T-helper 9 cell (primary cell): ENCODE data around the gene PTBP3.

Experiments used
- DNase-seq: peaks from one replicate; pipeline ENCODE4 v3.0.0-alpha.2; 2020

Gene PTBP3

GRCh38 chr9:112360047-112360804, 26.8 kb upstream of the PTBP3 start:
- no peak for DNase-seq

GRCh38 chr9:112355427-112355897, 22.0 kb upstream of the PTBP3 start:
- no peak for DNase-seq

- no peak for DNase-seq
Measured at GRCh38 chr9:112354081-112354743, 20.8 kb upstream of the PTBP3 start.

- DNase-seq = no peak
Measured at GRCh38 chr9:112352209-112352608, 18.8 kb upstream of the PTBP3 start.

- DNase-seq = no peak
Measured at GRCh38 chr9:112351184-112351583, 17.8 kb upstream of the PTBP3 start.

- DNase-seq = no peak
Measured at GRCh38 chr9:112349008-112349333, 15.6 kb upstream of the PTBP3 start.

GRCh38 chr9:112348257-112349007, 15.0 kb upstream of the PTBP3 start:
- DNase-seq = peak; percentile 39

- no peak for DNase-seq
Measured at GRCh38 chr9:112341730-112342129, 8.3 kb upstream of the PTBP3 start.

- DNase-seq = no peak
Measured at GRCh38 chr9:112339886-112340285, 6.5 kb upstream of the PTBP3 start.

- no peak for DNase-seq
Measured at GRCh38 chr9:112338561-112338960, 5.1 kb upstream of the PTBP3 start.

GRCh38 chr9:112337547-112337946, 4.1 kb upstream of the PTBP3 start:
- DNase-seq = no peak

GRCh38 chr9:112334432-112334841, 1.0 kb upstream of the PTBP3 start:
- peak; percentile 14 for DNase-seq

- peak; percentile 91 for DNase-seq
Measured at GRCh38 chr9:112333639-112334431, 416 bp upstream of the PTBP3 start.

GRCh38 chr9:112332674-112332976, 794 bp downstream of the PTBP3 start:
- no peak for DNase-seq

GRCh38 chr9:112332214-112332613, 1.2 kb downstream of the PTBP3 start:
- DNase-seq = no peak

GRCh38 chr9:112331674-112331952, 1.8 kb downstream of the PTBP3 start:
- DNase-seq = no peak

GRCh38 chr9:112328545-112328944, 4.9 kb downstream of the PTBP3 start:
- DNase-seq = no peak

GRCh38 chr9:112327718-112328450, 5.5 kb downstream of the PTBP3 start:
- DNase-seq = no peak

GRCh38 chr9:112326194-112326593, 7.2 kb downstream of the PTBP3 start:
- DNase-seq = no peak

GRCh38 chr9:112325600-112325999, 7.8 kb downstream of the PTBP3 start:
- DNase-seq = no peak

- no peak for DNase-seq
Measured at GRCh38 chr9:112325127-112325526, 8.3 kb downstream of the PTBP3 start.

GRCh38 chr9:112323378-112323854, 10.0 kb downstream of the PTBP3 start:
- DNase-seq = no peak
